Measurements from ENCODE around the gene WDR82. TPM values are rescaled to one million over a fixed set of nuclear protein-coding genes. Genes with fewer than 3 reads are reported as not detected.

The WDR82 gene
- total and polyA plus RNA-seq, 9 of the 15 experiments (the other 6 are each of a cell fraction or from before 2014, with no cell fraction given) = 6.4 to 62.9 (median 37.1) TPM

GRCh38 chr3:52297242-52298148 lies 19.0 kb upstream of the WDR82 start:
- ATAC-seq (no peak), FAIRE-seq (no peak), DNase-seq (ENCODE audit: extremely low read depth in 1 of 4, low spot score in 3 of 4) (no peak)
- 49% methylated on average over 7 of the region's 11 CpGs for WGBS (ENCODE audit: insufficient coverage, low coverage, missing lambda C conversion rate)
- in situ Hi-C loops (cut with MboI) = loop anchor here (10.0 kb wide), 2 partner anchors 87 to 147 kb away; partner anchors contain the start of gene SEMA3G
- H4K20me1 ChIP-seq (replicated peaks; ENCODE audit: control insufficient read depth, insufficient read depth, low read length) = no peaks in the 10 kb centered on the region
- H3K4me3 ChIP-seq = no peak overlapping the region
- H3K27me3 ChIP-seq (ENCODE audit: control insufficient read depth in 2 of 2, insufficient read depth in 2 of 2, low read length in 2 of 2) = no peaks in the 10 kb centered on the region
- peaks cover 35 to 56% of the 10 kb centered on the region in 2 experiments for H3K4me1 ChIP-seq (replicated peaks in 1 of 2; ENCODE audit: control insufficient read depth in 2 of 2, insufficient read depth in 2 of 2, low read length in 2 of 2)
- no peak overlapping the region for H2AFZ ChIP-seq (ENCODE audit: low read depth, low read length)
- TF ChIP-seq MAFK (IDR thresholded peaks at IDR 0.05; ENCODE audit: low read length) (0 out of 2 replicates have a peak, but pooled peaks have one; percentile 32), ZNF316 (IDR thresholded peaks at IDR 0.05) (peak; percentile 56; the same call in 1 of the 2 replicates), C11orf30 (IDR thresholded peaks at IDR 0.05; ENCODE audit: low read depth) (peak; percentile 69), ADNP (tag; IDR thresholded peaks at IDR 0.05) (no peak)
- CTCF ChIA-PET (ENCODE audit: low intra/inter-chr PET ratio) = no interaction called here
- intact Hi-C loops (cut with micrococcal nuclease) = no loop called here
- H3K9me3 ChIP-seq (replicated peaks; ENCODE audit: control insufficient read depth, insufficient read depth, low read depth, low read length) = no peaks in the 10 kb centered on the region
- H3K4me2 ChIP-seq (ENCODE audit: insufficient read depth, low read length) = no peak overlapping the region
- H3K79me2 ChIP-seq (ENCODE audit: control insufficient read depth, insufficient read depth, low read length) = no peaks in the 10 kb centered on the region
- POLR2A ChIA-PET = interaction anchor here (0.6 to 1.3 kb wide), 6 partner anchors 9 to 115 kb away, joined by 3 to 4 read pairs (median 4); partner anchors contain the start of gene WDR82
- H3K9me1 ChIP-seq (ENCODE audit: control insufficient read depth, insufficient read depth, low read length) = no peaks in the 10 kb centered on the region
- no TSS peak for BruUV-seq (replicated peaks)
- H3K27ac ChIP-seq (ENCODE audit: extremely low read depth, low read depth, low read length) = no peak overlapping the region
- peak overlapping the region in 1 of 2 experiments; percentile 83; a peak in 2 of 4 replicates for H3K9ac ChIP-seq (ENCODE audit: insufficient read depth in 1 of 2, low read depth in 2 of 2, low read length in 2 of 2)
- no peaks in the 10 kb centered on the region; the same call in 1 of the 3 replicates for H3K36me3 ChIP-seq (ENCODE audit: control insufficient read depth, insufficient read depth, low read length)
